ENCODE measurements around the gene AVL9.
"Not testable (repeated sequence)": the region's sequence is repeated elsewhere in the genome, so short reads cannot be mapped to it uniquely, and the experiment has no call there.

AVL9 gene

DNA sequence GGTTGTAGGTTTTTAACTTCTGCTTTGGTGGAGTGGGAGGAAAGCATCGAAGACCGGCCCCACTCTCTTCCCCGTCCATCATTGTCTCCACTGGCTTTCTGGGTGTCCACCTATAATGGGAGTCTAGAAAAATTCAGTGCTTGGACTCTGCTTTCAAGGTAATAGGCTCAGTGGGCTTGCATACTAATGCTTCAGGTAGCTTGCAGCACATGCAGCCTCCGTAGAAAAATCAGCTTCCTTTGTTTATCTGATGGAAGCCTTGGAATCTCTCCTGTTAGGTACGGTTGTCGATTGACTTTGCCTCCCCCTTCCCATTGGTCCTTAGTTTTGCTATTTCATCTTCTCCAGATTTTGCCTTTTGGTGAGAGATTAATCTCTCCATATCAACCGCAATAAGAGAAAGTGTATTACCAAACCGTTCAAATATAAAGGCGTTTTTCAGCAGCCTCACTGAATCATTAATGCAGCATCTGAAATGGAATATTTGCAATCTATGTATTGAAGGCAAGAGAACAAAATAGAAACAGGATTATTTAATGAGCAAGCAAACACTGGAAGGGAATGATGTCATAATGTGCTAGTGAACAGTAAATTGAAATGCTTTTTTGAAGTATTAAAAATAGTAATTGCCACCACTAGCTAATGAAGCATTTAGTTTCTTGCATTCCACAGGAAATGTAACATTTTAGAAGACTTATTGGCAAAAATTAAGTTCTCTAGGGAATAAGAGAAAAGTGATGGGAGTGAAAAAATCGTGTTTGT is 944 bp downstream of the AVL9 start:
- DNase-seq = no peak

DNA sequence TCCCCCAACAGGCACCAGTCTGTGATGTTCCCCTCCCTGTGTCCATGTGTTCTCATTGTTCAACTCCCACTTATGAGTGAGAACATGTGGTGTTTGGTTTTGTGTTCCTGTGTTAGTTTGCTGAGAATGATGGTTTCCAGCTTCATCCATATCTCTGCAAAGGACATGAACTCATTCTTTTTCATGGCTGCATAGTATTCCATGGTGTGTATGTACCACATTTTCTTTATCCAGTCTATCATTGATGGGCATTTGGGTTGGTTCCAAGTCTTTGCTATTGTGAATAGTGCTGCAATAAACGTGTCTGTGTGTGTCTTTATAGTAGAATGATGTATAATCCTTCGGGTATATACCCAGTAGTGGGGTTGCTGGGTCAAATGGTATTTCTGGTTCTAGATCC is 4.5 kb downstream of the AVL9 start:
- not testable (repeated sequence) for DNase-seq

DNA sequence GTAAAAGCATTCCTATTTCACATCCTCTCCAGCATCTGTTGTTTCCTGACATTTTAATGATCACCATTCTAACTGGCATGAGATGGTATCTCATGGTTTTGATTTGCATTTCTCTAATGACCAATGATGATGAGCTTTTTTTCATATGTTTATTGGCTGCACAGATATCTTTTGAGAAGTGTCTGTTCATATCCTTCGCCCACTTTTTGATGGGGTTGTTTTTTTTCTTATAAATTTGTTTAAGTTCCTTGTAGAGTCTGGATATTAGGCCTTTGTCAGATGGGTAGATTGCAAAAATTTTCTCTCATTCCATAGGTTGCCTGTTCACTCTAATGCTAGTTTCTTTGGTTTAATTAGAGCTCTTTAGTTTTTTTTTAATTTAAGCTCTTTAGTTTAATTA is 4.9 kb downstream of the AVL9 start:
- DNase-seq = not testable (repeated sequence)

DNA sequence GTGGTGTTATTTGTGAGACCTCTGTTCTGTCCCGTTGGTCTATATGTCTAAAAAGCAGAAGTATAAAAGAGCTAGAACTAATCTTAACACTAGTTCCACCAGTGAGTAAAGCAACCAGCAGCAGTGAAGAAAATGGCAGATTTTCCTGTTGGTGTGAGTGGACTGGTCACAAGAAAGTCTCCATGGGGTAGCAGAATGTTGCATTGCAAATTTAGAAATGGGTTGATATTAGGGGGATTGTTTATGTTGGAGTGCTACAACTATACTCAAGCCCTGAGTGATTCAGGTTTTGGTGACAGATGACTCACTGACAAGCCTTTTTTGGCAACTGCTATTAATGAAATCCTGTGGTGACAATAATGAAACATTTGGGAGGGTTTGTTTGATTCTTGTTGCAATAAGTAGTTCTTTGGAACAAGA is 5.6 kb downstream of the AVL9 start:
- DNase-seq = no peak

DNA sequence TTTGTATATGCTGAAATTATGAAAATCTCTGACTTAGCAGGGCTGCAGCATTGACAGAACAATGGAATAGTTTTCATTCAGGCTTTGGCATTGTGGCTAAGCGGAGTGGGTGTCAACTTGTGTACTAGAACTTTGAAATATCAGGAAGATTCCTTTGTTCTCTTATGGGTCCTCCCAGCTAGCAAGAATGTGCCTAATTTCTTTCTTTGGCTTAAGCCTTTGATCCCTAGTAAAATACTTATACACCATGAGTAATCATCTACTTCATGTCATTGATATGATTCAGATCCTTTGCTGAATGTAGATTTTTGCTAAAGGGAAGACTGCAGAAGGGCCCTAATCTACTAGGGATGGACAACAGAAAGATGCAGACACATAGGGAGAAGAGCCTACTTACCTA is 6.2 kb downstream of the AVL9 start:
- no peak for DNase-seq

DNA sequence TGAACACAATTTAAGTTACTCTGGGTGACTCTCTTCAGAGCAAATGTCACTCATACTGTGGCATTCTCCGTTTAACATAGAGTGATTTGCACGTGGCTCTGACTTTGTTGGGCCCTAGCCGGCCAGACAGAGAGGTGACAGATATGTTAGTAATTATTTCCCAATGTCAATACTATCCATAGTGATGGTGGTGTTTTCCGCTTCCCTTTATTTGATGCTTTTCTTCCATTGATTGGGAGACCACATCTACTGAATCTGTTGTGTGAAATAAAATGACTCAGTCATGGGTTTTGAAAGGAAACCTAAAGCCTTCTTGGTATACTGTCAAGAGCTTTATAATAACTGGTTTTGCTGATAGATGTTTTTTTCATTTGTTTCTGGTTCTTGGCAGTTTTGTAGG is 7.4 kb downstream of the AVL9 start:
- DNase-seq = no peak

DNA sequence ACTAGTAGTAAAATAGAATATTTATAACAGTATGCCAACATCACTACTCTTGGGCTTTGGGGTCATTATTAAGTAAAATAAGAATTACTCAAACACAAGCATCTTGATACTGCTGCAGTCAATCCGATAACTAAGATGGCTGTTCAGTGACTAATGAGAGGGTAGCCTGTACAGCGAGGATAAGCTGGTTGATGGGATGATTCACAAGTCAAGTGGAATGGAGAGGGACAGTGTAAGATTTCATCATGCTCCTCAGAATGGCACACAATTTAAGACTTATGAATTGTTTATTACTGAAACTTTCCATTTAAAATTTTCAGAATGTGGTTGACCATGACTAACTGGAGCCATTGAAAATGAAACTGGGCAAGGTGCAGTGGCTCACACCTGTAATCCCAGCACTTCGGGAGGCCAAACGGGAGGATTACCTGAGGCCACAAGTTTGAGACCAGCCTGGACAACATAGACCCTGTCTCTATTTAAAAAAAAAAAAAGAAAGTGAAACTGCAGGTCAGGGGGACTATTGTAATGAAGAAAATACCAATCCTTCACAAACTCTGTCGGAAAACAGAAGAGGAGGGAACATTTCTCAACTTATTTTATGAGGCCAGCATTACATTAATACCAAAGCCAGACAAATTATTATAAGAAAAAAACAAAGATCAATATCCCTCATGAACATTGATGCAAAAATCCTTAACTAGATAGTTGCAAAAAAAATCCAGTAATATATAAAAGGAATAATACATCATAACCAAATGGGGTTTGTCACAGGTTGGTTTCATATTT is 11.2 kb downstream of the AVL9 start:
- no peak for DNase-seq

DNA sequence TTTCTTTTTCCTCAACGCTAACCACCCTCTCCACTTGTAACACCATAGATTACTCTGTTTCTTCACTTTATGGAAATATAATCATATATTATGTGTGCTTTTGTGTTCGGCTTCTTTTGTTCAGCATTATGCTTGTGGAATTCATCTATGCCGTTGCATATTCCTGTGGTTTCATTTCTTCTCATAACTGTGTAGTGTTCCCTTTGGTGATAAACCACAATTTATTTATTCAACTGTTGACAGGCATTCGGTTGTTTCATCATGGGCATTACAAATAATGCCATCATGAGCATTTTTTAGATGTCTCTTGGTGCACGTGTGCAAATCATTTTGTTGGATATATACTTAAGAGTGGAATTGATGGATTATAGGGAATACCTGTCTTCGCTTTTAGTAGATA is 12.1 kb downstream of the AVL9 start:
- no peak for DNase-seq

DNA sequence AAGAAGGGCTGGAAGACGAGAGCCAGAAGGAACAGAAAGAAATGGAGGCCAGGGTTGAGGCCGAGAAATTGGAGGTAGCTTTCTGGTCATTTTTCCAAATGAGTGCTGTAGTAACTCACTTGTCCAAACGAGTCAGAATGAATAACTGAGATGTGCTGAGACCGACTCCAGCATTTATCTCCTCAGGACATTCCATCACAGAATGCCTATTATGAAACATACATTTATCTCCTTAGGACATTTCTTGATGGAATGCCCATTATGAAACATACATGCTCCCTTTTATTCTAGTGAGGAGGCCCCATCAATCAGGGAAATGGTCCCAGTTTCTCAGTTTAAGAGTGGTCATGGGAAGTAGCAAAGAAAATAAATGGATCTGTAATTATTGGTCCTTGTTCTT is 16.5 kb downstream of the AVL9 start:
- no peak for DNase-seq

DNA sequence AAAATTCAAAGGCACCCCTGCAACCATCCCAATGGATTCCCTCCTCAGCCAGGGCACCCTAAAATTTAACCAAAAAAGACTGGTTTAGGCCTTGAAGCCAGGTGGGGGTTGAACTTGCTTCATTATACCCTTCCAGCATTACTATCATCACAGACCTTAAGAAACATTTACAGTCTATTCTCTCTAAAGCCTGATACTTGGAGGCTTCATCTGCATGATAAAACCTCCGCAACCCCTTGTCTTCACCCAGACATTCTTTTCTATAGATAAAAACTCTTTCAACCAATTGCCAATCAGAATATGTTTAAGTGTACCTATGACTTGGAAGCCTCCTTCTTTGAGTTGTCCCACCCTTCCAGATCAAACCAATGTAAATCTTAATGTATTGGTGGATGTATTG is 17.9 kb downstream of the AVL9 start:
- DNase-seq = no peak

DNA sequence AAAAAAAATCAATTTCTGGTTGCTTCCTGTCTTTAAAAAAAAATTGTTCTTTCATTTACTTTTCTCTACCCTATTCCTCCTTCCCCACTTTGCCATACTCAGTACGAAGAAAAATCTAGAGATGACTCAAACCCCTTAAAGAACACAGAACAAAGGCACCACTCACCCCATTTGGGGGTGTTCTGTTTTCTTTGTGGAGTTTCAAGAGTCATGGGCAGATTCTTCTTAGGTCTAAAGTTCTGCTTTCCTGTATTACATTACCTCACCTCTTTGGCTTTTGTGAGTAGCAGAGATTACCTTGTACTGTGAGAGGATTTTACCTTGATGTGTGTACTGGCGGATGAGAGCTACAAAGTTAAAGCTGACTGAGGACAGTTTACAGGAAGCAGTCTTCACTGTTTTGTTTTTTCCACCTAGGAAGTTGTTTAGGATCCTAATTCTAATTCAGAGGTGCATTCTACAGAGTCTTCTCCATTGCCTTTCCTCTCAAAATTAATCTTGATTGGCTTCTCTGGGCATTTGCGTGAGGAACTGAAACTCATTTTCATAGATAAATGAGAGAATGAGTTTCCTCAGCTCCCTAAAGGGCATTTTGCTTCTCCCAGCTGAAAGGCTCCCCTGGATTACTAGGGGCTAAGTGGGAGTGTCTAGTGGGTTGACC is 20.7 kb downstream of the AVL9 start:
- no peak for DNase-seq

DNA sequence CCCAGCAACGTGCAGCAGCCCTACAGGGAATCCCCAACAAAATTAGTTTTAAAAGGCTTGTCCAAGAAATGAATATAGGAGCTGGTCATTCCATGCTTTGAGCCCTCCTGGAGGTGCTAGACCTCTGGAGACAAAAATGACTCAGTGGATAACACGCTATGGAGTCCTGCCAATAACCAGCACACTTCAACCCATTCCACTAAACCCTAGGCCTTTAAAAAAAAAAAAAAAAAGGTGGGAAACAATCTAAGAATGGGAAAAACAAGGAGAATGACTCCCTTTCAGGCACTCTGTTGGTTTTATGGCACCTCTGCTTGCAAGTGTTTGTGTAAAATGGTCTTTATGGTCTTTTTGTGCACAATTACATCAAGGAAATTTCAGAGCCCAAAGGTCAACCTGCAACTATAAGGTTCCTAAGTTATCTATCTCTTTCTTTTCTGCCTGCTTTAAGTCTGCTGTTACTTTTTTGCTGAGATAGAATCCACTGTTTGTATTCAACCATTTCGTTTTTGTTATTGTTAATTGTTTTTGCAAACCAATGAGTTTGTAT is 21.3 kb downstream of the AVL9 start:
- DNase-seq = no peak

DNA sequence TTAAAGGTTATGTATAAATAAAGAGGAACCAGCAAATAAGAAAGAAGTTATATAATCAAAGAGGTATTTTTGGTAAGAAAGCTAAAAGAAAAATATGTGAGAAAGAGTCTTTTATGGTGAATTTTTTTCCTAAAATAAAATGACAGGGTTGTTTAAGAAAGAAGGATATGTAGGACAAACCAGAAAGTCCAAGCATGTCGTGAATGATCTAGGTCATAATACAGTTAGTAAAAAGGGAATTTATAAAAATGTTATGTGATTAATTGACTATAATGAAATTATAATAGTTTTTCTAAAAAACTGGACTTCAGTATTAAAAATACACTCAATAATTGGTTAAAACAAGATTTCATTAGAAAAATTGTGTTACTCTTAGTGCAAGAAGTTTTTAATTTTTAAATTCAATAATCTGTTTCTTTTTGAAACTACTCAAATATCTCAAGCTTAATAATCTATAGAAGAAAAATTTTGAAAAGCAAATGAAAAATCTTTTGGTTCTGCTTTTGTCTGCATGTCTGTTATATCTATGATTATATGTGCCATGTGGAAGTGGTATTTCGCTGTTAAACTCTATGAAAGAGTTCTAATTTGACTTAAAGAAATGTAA is 23.3 kb downstream of the AVL9 start:
- DNase-seq = no peak

DNA sequence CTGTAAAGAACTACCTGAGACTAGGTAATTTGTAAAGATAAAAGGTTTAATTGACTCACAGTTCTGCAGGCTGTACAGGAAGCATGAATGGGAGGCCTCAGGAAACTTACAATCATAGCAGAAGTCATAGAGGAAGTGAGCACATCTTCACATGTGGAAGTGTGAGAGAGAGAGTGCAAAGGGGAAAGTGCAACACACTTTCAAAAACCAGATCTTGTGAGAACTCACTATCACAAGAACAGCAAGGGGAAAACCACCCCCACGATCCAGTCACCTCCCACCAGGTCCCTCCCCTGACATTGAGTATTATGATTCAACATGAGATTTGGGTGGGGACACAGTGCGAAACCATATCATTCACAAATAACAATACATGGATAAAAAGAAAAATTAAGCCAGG is 24.5 kb downstream of the AVL9 start:
- no peak for DNase-seq

DNA sequence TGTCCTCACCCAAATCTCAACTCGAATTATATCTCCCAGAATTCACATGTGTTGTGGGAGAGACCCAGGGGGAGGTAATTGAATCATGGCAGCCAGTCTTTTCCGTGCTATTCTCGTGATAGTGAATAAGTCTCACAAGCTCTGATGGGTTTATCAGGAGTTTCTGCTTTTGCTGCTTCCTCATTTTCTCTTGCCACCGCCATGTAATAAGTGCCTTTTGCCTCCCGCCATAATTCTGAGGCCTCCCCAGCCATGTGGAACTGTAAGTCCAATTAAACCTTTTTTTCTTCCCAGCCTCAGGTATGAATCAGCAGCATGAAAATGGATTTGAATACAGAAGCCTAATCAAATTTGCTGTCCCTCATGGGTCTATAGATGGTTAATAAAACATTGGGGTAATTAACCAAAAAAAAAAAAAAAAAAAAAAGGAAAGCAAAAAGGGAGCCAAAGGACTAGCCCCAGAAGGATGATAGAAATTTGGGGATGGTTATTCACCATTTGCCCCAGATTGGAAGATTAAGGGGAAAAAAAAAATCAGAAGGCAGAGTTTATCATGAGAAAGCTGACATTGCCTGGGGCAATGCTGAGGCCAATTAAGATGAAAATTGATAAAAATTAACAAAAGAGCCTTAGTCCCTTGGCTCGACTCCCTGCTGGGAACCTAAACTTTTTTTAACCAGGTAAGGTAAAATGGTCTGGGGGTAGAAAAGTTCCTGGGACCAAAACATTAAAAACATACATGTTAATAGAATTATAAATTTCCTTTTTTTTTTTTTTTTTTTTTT is 27.6 kb downstream of the AVL9 start:
- DNase-seq = no peak

DNA sequence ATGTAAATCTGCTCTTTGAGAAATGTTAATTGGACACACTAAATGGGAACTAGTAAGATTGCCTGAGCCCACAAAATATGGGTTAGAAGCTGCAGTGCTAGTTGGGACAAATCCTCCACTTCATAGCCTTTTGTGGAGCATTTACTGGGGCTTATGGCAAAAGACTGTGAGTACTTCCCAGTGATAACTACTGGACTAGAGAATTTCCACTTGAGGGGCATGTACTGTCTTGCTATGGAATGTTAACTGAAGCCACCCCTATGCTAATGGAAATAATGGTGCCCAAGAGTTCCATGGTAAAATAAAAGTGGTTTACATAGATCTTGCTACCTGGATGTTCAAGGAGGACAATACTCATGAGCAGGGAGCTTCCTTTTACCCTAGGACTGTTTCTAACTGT is 29.3 kb downstream of the AVL9 start:
- no peak for DNase-seq

DNA sequence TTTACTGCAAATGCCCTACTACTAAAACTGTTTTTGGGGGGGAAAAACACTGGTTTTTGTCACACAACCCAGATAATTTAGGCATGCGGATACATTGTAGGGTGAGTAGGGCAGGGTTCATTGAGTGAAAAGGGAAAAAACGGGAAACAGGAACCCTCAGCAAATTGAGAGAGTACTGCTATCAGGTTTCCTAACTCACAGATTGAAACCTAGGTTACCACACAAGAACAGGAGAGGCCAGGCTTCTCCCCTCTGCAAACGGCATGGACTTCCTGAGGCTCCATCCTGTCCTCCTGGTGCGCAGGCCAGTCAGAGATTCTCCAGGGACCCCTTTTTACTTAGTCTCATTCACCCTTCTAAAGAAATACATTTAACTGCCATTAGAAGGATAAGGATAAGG is 30.6 kb downstream of the AVL9 start:
- no peak for DNase-seq

DNA sequence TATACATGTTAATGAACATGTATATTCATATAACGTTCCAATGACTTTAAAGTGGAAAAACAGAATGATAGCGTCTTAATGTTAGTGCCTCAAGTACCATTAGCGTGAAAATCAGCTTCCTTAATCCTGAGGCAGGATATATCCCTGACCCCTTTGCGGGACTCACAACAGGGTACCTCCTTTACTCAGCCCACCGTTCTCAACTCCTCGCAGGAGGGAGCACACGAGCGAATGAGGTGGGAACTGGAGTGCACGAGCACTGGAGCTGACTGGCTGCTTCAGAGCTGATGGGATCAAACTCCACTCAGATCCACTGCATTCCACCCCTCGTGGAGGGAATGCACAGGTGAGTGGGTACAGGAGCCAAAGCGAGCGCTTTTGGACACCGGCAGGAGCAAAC is 36.1 kb downstream of the AVL9 start:
- no peak for DNase-seq

DNA sequence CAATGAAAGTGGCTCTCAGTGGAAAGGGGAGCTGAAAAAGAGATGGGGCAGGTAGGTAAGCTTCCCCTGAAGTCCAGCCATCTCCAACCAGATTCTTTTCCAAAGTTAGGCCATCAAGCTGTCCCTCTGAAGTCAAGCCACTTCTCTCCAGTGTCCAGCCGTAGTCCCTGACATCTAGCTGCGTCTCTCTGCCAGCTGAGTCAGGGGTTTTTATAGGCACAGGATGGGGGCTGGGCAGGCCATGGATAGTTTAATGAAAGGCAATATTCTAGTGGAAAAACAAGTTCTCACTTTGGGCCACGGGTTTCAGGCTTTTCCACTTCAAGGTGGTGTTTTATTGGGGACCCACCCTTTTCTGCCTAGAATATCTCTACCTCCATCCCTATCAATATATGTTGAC is 36.8 kb downstream of the AVL9 start:
- no peak for DNase-seq

DNA sequence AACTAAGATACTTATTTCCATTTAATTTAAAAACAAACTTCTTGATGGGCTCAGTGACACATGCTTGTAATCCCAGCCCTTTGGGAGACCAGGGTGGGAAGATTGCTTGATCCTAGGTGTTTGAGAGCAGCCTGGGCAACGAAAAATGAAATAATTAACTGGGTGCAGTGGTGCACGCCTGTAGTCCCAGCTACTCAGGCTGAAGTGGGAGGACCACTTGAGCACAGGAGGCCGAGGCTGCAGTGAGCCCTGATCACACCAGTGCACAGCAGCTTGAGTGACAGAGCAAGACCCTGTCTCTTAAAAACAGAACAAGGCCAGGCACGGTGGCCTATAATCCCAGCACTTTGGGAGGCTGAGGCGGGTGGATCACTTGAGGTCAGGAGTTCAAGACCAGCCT is 37.4 kb downstream of the AVL9 start:
- DNase-seq = no peak

DNA sequence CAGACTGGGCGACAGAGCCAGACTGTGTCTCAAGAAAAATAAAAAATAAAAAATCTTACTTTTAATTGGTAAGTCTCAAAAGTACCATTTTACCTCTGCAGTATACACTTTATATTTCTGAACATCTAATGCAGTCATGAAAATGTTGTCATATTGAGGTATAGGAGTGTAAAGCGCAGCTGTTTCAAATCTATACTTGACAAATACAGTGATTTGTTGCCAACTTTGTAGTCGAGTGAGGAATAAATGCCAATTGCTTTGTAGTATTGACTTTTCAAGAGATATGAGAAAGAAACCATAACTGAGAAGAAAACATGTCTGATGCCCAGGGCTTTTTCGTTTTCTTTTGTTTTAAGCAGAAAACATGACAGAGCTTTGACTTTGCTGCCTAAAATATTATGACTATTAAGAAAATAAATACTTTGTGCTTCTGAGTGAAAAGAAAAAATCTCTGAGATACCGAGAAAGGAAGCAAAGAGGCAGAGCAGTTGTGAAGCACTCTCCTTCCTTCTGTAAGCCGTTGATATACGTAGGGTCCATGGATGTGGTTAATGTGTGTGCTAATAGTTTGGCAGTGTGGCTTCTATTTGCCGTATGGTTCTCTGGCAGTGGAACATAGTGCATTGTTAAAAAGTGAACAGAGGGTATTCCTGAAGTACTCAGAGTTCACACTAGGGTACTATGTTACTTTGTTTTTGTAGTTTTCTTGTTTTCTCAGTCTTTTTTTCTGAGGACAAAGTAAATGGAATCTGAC is 38.2 kb downstream of the AVL9 start:
- DNase-seq = no peak
